ENCODE data around the gene RAD51.

- no peak for TF ChIP-seq EZH2 (IDR thresholded peaks at IDR 0.05)
- no peak for TF ChIP-seq POLR2AphosphoS5 (IDR thresholded peaks at IDR 0.05; ENCODE audit: borderline replicate concordance, low read depth, low read length)
These were observed 81.0 kb downstream of the RAD51 start for GRCh38 chr15:40775740-40776536.
